ENCODE results near the gene AMOTL2.

GRCh38 chr3:134419960-134420321, 45.7 kb upstream of the AMOTL2 start:
- TF ChIP-seq EZH2phosphoT487 (IDR thresholded peaks at IDR 0.05; ENCODE audit: low read depth, severe bottlenecking, unreplicated experiment) (no peak), CTCF (IDR thresholded peaks at IDR 0.05; ENCODE audit: poor library complexity) (no peak), EZH2 (IDR thresholded peaks at IDR 0.05; ENCODE audit: borderline replicate concordance) (no peak)

Data from hepatocyte (in vitro differentiated cells).